Measurements from ENCODE around the gene HABP2. TPM values are rescaled to one million over a fixed set of nuclear protein-coding genes. Genes with fewer than 3 reads are reported as not detected.

The HABP2 gene
- total RNA-seq, 1 donor from 2014 or later: not detected

DNA sequence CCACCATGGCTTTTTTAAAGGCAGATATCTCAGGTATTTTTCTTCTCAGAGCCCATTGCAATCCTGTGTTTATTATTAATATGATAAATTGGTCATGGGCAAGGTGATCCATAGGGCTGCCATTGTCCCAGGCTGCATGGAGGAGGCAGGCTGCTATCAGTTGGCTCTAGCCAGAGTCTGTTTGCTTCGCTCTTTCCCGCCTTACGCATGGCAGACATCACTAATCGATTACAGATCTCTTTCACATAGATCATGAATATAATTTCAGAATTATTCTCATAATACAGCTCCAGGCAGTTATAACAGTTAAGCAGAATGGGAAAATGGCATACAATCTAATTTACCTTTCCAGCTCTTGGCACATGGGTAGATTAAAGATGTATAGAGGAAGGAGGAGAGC lies 30.4 kb upstream of the HABP2 start:
- FAIRE-seq: no peak

DNA sequence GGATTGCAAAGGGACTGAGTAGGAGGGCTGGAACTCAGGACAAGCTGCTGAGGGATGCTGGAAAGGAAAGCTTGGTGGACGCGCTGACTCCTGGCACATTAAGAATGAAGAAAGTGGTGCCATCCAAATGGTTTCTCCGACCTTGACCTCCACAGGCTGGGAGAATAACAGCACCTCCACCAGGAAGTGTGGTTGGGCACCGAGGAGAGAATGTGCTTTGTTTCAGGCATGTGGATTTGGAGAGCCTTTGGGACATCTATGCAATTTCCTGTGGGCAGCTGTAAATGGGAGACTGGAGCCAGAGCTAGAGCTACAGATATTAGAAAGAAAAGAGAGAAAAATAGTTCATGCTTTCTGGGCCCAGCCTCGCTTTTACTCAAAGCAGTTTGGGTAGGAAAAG lies 29.8 kb upstream of the HABP2 start:
- Histone ChIP-seq H3K4me3 (ENCODE audit: low read depth, low read length) (no peak overlapping the region), H3K27me3 (ENCODE audit: control insufficient read depth, insufficient read depth, low read length) (no peaks in the 10 kb centered on the region), H3K36me3 (ENCODE audit: control insufficient read depth, insufficient read depth, low read length) (no peaks in the 10 kb centered on the region)
- no peak for DNase-seq (ENCODE audit: low read depth)
- TF ChIP-seq, protein P1, sequence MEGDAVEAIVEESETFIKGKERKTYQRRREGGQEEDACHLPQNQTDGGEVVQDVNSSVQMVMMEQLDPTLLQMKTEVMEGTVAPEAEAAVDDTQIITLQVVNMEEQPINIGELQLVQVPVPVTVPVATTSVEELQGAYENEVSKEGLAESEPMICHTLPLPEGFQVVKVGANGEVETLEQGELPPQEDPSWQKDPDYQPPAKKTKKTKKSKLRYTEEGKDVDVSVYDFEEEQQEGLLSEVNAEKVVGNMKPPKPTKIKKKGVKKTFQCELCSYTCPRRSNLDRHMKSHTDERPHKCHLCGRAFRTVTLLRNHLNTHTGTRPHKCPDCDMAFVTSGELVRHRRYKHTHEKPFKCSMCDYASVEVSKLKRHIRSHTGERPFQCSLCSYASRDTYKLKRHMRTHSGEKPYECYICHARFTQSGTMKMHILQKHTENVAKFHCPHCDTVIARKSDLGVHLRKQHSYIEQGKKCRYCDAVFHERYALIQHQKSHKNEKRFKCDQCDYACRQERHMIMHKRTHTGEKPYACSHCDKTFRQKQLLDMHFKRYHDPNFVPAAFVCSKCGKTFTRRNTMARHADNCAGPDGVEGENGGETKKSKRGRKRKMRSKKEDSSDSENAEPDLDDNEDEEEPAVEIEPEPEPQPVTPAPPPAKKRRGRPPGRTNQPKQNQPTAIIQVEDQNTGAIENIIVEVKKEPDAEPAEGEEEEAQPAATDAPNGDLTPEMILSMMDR (IDR thresholded peaks at IDR 0.05; ENCODE audit: insufficient read depth, low read length, severe bottlenecking): no peak
- FAIRE-seq: no peak

More for the DNA sequence above, 30.4 kb upstream of the HABP2 start:
- H3K27me3 ChIP-seq (ENCODE audit: control insufficient read depth, insufficient read depth, low read length): no peaks in the 10 kb centered on the region
- TF ChIP-seq, protein P1 (IDR thresholded peaks at IDR 0.05; ENCODE audit: insufficient read depth, low read length, severe bottlenecking): no peak
- no peak overlapping the region for H3K4me3 ChIP-seq (ENCODE audit: low read depth, low read length)
- no peak for DNase-seq (ENCODE audit: low read depth)
- H3K36me3 ChIP-seq (ENCODE audit: control insufficient read depth, insufficient read depth, low read length): no peaks in the 10 kb centered on the region

DNA sequence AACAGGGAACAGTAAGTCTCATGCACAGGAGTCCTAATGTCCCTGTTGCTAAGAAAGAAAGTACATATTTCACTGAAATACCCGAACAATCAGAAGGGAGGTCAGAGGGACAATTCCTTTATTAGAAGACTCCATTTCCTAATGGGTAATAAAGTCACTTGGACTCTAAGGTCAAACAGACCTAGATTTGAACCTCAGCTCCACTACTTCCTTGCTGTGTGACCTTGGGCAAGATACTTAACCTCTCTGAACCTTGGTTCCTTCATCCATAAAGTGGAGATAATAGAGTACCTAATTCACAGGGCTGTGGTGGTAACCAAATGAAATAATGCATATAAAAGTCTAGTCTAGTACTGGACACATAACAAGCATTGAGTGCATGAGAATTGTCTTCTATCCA lies 29.2 kb upstream of the HABP2 start:
- Histone ChIP-seq H3K36me3 (ENCODE audit: control insufficient read depth, insufficient read depth, low read length) (no peaks in the 10 kb centered on the region), H3K4me3 (ENCODE audit: low read depth, low read length) (no peak overlapping the region), H3K27me3 (ENCODE audit: control insufficient read depth, insufficient read depth, low read length) (no peaks in the 10 kb centered on the region)
- DNase-seq (ENCODE audit: low read depth) (no peak), FAIRE-seq (no peak)
- TF ChIP-seq, protein P1 (IDR thresholded peaks at IDR 0.05; ENCODE audit: insufficient read depth, low read length, severe bottlenecking): no peak

DNA sequence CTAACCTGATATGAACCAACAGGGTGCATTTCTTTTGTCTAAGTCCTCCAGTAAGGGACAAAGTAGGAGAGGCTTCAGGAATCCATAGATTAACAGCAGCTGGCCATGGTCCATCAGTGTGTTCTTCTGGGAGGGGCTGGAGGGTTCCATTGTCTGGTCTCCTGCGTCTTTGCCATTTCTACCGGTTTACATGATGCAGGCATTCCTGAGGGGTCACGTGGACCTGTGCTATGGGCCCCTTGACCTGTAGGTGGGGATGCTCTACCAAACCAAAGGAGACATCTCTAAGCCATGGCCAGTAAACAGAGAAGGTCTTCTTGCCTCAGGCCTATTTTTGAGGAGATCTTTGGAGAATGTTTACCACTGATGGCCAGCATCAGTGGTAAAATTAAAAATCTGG lies 28.7 kb upstream of the HABP2 start:
- Histone ChIP-seq H3K4me3 (ENCODE audit: low read depth, low read length) (no peak overlapping the region), H3K36me3 (ENCODE audit: control insufficient read depth, insufficient read depth, low read length) (no peaks in the 10 kb centered on the region), H3K27me3 (ENCODE audit: control insufficient read depth, insufficient read depth, low read length) (no peaks in the 10 kb centered on the region)
- DNase-seq (ENCODE audit: low read depth) (no peak), FAIRE-seq (no peak)
- TF ChIP-seq, protein P1 (IDR thresholded peaks at IDR 0.05; ENCODE audit: insufficient read depth, low read length, severe bottlenecking): no peak

DNA sequence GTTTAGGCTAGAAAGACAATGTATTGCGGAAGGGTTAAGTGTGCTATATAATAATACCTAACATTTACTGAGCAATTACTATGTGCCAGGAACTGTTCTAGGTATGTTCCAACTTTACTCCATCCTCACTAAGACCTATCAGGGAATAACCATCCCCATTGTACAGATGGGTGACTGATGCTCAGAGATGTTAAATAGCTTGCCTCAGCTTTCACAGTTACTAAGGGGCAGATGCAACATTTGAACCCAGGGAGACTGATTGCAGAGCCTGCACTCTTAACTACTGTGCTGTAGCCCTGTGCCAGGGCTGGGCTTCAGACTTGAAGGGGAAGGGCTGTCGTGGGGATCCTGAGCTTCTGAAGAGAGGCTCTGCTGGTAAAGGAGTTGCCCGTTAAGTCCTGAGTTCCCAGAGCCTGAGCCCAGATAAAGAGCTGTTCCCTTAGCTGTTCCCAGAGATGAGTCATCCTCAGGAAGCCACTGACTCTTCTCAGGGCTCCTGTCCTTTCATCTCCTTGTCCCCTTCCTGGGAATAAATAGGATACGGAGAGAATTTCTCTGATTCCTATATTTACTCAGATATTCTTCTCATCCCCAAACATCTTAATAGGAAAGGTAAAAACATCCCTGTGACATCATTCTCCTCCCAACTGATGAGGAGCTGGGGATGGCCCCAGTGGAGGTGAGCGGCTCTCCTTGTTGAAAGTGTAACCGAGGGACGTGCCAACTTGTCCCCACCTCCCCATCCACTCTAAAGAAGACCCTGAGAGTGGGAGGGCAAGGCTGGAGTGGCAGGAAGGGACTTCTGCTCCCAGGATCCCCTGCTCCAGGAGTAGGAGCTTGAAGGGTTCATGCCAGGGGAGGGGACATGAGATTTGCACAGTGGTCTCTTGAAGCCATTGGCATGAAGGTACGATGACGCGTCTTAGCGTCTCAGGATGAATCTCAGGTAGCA lies 28.0 kb upstream of the HABP2 start:
- Histone ChIP-seq H3K4me3 (ENCODE audit: low read depth, low read length) (no peak overlapping the region), H3K27me3 (ENCODE audit: control insufficient read depth, insufficient read depth, low read length) (no peaks in the 10 kb centered on the region), H3K36me3 (ENCODE audit: control insufficient read depth, insufficient read depth, low read length) (no peaks in the 10 kb centered on the region)
- TF ChIP-seq, protein P1 (IDR thresholded peaks at IDR 0.05; ENCODE audit: insufficient read depth, low read length, severe bottlenecking): no peak
- FAIRE-seq (no peak), DNase-seq (ENCODE audit: low read depth) (no peak)
